ENCODE measurements around the gene GPRC5D.

GPRC5D gene

GRCh38 chr12:12975322-12976077, 23.5 kb upstream of the GPRC5D start:
- H3K4me3 ChIP-seq (ENCODE audit: low read depth, low read length, poor library complexity, severe bottlenecking): no peak overlapping the region
- H3K36me3 ChIP-seq (ENCODE audit: insufficient read depth, low read length): no peaks in the 10 kb centered on the region
- no peaks in the 10 kb centered on the region for H3K9me3 ChIP-seq (ENCODE audit: low read length)
- H2AFZ ChIP-seq (ENCODE audit: low read length): no peak overlapping the region
- no peaks in the 10 kb centered on the region for H3K79me2 ChIP-seq (ENCODE audit: insufficient read depth, low read length)
- no peaks in the 10 kb centered on the region for H3K4me1 ChIP-seq (ENCODE audit: insufficient read depth, low read length, severe bottlenecking)
- no peaks in the 10 kb centered on the region for H3K27me3 ChIP-seq (ENCODE audit: insufficient read depth, low read length)
- no peak overlapping the region for H3K9ac ChIP-seq (ENCODE audit: low read length)
- TF ChIP-seq CTCF (IDR thresholded peaks at IDR 0.05; ENCODE audit: low read length) (peak; percentile 50; the same call in 1 of the 2 replicates), EZH2 (IDR thresholded peaks at IDR 0.05; ENCODE audit: borderline replicate concordance, low read length) (no peak)
- H3K4me2 ChIP-seq (ENCODE audit: low read length): no peak overlapping the region
- no peak overlapping the region for H3K27ac ChIP-seq (ENCODE audit: low read depth, low read length, poor library complexity, severe bottlenecking)
- H3K9me2 ChIP-seq (ENCODE audit: low read depth, low read length): no peaks in the 10 kb centered on the region
- H4K20me1 ChIP-seq (ENCODE audit: insufficient read depth, low read length): no peaks in the 10 kb centered on the region
- no peaks in the 10 kb centered on the region for H3F3A ChIP-seq (ENCODE audit: insufficient read depth, low read length)

- no peak overlapping the region for H3K9ac ChIP-seq (ENCODE audit: low read length)
- no peak for TF ChIP-seq EZH2 (IDR thresholded peaks at IDR 0.05; ENCODE audit: borderline replicate concordance, low read length)
- TF ChIP-seq CTCF (IDR thresholded peaks at IDR 0.05; ENCODE audit: low read length): no peak
- no peaks in the 10 kb centered on the region for H3F3A ChIP-seq (ENCODE audit: insufficient read depth, low read length)
- no peaks in the 10 kb centered on the region for H3K4me1 ChIP-seq (ENCODE audit: insufficient read depth, low read length, severe bottlenecking)
- no peaks in the 10 kb centered on the region for H3K36me3 ChIP-seq (ENCODE audit: insufficient read depth, low read length)
- no peaks in the 10 kb centered on the region for H3K9me3 ChIP-seq (ENCODE audit: low read length)
- H3K27me3 ChIP-seq (ENCODE audit: insufficient read depth, low read length): no peaks in the 10 kb centered on the region
- no peak overlapping the region for H2AFZ ChIP-seq (ENCODE audit: low read length)
- H3K4me2 ChIP-seq (ENCODE audit: low read length): no peak overlapping the region
- H4K20me1 ChIP-seq (ENCODE audit: insufficient read depth, low read length): no peaks in the 10 kb centered on the region
- no peak overlapping the region for H3K27ac ChIP-seq (ENCODE audit: low read depth, low read length, poor library complexity, severe bottlenecking)
- no peak overlapping the region for H3K4me3 ChIP-seq (ENCODE audit: low read depth, low read length, poor library complexity, severe bottlenecking)
- no peaks in the 10 kb centered on the region for H3K79me2 ChIP-seq (ENCODE audit: insufficient read depth, low read length)
- H3K9me2 ChIP-seq (ENCODE audit: low read depth, low read length): no peaks in the 10 kb centered on the region
These were observed 22.2 kb upstream of the GPRC5D start for GRCh38 chr12:12974211-12974610.

GRCh38 chr12:12973019-12973418, 21.0 kb upstream of the GPRC5D start:
- Histone ChIP-seq H3K4me3 (ENCODE audit: low read depth, low read length, poor library complexity, severe bottlenecking) (no peak overlapping the region), H4K20me1 (ENCODE audit: insufficient read depth, low read length) (no peaks in the 10 kb centered on the region), H3K4me1 (ENCODE audit: insufficient read depth, low read length, severe bottlenecking) (no peaks in the 10 kb centered on the region), H3K9me3 (ENCODE audit: low read length) (no peaks in the 10 kb centered on the region), H3K9me2 (ENCODE audit: low read depth, low read length) (no peaks in the 10 kb centered on the region), H3K79me2 (ENCODE audit: insufficient read depth, low read length) (no peaks in the 10 kb centered on the region), H3F3A (ENCODE audit: insufficient read depth, low read length) (no peaks in the 10 kb centered on the region), H3K27ac (ENCODE audit: low read depth, low read length, poor library complexity, severe bottlenecking) (no peak overlapping the region), H2AFZ (ENCODE audit: low read length) (no peak overlapping the region), H3K4me2 (ENCODE audit: low read length) (no peak overlapping the region), H3K9ac (ENCODE audit: low read length) (no peak overlapping the region), H3K27me3 (ENCODE audit: insufficient read depth, low read length) (no peaks in the 10 kb centered on the region), H3K36me3 (ENCODE audit: insufficient read depth, low read length) (no peaks in the 10 kb centered on the region)
- TF ChIP-seq EZH2 (IDR thresholded peaks at IDR 0.05; ENCODE audit: borderline replicate concordance, low read length) (no peak), CTCF (IDR thresholded peaks at IDR 0.05; ENCODE audit: low read length) (no peak)
